NCI-H146 treated with DMSO at 0.1 percent for 48 hours (cell line): ENCODE results near the gene C4orf36.

ENCODE experiments used
- DNase-seq: peaks from one replicate; lab custom pipeline; 2025; ENCODE audit not compliant: unreplicated experiment; lab: John Stamatoyannopoulos, UW

Gene C4orf36

DNA sequence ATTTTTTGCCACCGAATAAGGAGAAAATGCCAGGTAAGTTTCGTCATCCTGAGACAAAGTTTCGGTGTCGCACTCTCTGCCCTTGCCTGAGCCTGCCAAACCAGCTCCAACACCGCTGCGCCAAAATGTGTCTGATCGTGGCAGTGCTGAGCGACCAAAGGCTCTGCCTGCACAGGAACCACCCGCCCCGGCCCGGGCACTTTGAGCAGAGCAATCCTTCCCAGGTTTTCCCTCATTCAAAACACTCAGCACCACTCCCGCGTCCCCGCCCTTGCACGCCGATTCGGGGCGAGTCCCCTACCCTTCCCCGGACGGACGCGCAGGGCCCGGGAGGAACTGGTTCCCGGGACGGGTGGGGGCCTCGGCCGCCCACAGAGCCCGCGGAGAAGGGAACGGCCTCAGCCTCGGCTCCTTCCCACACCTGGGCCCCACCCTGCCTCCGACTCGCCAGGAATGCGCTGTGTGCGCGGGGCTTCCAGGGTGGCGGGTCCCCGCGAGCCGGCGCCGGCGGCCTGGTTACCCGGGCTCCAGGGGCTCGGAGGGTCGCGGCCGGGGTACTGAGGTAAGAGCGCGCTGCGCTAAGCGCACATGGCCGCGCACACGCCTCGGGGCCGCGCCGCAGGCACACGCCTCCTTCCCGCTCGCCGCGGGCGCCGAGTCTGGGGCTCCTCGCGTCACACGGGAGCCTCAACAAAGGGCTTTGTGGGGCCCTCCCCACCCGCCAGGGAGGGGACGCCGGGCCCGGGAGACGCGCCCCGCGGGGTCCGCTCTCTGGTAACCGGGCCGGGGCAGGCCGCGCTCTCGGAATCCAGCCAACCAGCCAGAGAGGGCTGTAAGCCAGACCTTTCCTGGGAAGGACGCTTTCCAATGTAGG, at the start of gene C4orf36:
Gene C4orf36 (minus strand): TSS at position 661 of the 874 bp plus-strand sequence. CDS start 902 bp downstream, outside the sequence.
- no peak for DNase-seq

- DNase-seq = no peak
Observed at GRCh38 chr4:86940920-86941460, 48.8 kb upstream of the C4orf36 start.

GRCh38 chr4:86939729-86940575, 47.7 kb upstream of the C4orf36 start:
- DNase-seq = no peak

DNA sequence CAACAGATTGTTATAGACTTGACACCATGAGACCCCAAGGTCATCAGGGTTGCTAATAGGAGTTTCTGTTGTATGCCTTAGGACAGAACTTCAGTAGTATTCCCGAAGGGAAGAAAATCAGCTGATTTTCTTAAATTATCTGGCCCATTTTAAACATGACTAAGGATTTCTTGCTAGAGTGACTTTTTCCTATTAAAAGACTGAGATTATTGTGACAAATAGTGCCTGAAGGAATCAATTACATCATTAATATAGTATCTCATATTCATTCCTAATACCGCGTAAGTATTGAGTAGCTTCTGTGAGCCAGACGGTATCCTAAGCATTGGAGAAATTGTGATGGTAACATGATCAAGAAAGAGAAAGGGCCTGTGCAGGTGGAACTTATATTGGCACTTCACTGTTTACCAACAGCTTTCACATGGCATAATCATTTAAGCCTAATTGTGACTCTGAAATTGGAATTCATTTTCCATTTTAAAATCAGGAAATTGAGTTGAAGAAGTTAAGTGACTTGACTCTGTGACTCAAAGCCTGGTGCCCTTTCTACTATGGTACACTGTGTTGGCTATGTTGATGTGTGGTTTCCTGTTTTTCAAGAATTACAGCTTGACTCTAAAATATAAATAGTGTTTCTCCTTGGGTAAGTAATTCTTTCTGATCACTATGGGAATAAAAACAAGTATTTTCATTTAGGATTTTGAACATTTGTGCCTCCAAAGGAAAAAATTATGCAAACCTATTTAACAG, 46.7 kb upstream of the C4orf36 start:
- DNase-seq = no peak

- no peak for DNase-seq
Observed at GRCh38 chr4:86935853-86936733, 43.9 kb upstream of the C4orf36 start.

- DNase-seq = no peak
Observed at GRCh38 chr4:86935566-86935852, 43.3 kb upstream of the C4orf36 start.

GRCh38 chr4:86934771-86935565, 42.7 kb upstream of the C4orf36 start, which contains the start of gene AFF1:
Gene AFF1, plus strand, starts transcription at chr4:86935011. Its CDS starts 13,523 bp downstream, at chr4:86948534.
- DNase-seq = peak; percentile 21

GRCh38 chr4:86934147-86934770, 42.0 kb upstream of the C4orf36 start:
- DNase-seq = no peak

DNA sequence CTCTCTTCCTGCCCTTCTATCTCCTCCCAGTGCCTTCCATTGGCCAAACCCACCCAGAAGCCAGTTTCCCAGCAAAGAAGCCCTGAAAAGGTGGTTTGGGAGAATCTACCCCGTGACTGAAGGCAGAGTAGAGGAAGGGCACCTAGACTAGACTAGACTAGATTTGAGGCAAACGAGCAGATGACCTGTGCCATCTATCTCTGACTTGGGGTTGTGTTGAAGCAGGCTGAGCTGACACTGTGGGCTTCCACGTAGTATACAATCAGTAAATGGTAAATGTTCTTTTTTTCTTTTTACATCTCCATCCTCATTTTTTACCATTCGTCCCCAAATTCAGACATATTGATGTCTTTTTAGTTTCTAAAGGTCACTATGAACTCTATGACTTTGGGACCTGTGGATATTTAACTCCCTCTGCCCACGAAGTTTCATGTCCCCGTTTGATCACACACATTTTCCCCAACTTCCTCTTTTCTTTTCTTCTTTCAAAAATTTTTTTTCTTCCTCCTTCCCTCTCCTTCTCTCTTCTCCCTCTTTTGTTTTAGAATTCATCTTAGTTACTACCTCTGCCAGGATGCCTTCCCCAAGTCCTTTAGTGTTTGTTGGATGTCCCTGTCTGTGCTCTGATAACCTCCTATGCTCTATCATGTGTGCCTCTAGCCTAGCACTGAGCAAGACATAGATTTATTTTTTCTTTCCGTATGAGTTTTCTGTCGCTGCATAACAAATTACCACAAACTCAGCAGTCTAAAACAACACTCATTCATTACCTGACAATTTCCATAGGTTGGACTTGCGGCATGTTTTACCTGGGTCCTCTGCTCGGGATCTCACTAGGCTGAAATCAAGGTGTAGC, 36.4 kb upstream of the C4orf36 start:
- no peak for DNase-seq

GRCh38 chr4:86927843-86928395, 35.7 kb upstream of the C4orf36 start:
- no peak for DNase-seq

- DNase-seq = no peak
Observed at GRCh38 chr4:86926435-86927086, 34.3 kb upstream of the C4orf36 start.

GRCh38 chr4:86924811-86925210, 32.6 kb upstream of the C4orf36 start:
- no peak for DNase-seq

GRCh38 chr4:86921608-86922252, 29.5 kb upstream of the C4orf36 start:
- DNase-seq = no peak

DNA sequence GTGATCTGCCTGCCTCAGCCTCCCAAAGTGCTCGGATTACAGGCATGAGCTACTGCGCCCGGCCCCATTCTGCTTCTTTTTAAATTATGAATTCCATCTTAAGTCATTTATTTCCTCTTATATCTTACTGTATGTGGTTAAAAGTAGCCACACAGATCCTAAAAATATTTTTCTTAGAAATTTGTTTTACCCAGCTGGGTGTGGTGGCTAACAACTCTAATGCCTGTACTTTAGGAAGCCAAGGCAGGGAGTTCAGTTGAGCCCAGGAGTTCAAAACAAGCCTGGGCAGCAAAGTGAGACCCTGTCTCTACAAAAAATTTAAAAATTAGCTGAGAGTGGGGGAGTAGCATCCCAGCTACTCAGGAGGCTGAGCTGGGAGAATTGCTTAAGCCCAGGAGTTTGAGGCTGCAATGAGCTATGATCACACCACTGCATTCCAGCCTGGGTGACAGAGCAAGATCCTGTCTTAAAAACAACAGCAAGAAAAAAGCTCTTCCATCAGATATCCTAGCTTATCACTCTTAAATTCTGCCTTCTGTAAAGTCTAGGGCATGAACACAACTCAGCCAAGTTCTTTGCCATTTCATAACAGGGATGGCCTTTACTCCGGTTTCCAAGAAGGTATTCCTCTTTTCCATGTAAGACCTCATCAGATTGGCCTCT, 27.5 kb upstream of the C4orf36 start:
- DNase-seq = no peak

DNA sequence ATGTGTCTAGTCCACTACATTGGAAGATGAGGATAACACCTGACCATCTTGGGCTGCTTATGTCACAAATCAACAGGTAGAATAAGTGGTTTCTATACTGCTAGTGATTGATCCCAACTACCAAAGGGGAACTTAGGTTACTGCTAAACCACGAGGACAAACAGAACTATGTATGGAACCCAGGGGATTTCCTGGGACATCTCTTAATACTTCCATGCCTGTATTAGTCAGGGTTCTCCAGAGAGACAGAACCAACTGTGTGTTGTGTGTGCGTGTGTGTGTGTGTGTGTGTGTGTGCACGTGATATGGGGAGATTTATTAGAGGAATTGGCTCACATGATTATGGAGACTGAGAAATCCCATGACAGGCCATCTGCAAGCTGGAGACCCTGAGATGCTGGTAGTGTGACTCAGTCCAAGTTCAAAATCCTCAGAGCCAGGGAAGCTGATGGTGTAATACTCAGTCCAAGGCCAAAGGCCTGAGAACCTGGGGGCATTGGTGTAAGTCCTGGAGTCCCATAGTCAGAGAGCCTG, 26.4 kb upstream of the C4orf36 start:
- DNase-seq = no peak
